ENCODE results near the gene ARAP3. TPM values are rescaled to one million over a fixed set of nuclear protein-coding genes. Genes with fewer than 3 reads are reported as not detected.

ARAP3 gene
- total RNA-seq, 2 experiments from 2014 or later: 6.5 to 7.0 TPM

GRCh38 chr5:141680751-141681201, 1.3 kb downstream of the ARAP3 start:
- ChIA-PET CTCF (interaction anchor here (1.2 to 4.0 kb wide), 2 partner anchors 12 to 280 kb away, joined by 3 to 30 read pairs; no protein-coding TSS in a partner anchor), POLR2A (interaction anchor here (0.6 kb wide), 1 partner anchor 44 kb away, joined by 3 read pairs; the partner anchor contains the start of gene RELL2)

DNA sequence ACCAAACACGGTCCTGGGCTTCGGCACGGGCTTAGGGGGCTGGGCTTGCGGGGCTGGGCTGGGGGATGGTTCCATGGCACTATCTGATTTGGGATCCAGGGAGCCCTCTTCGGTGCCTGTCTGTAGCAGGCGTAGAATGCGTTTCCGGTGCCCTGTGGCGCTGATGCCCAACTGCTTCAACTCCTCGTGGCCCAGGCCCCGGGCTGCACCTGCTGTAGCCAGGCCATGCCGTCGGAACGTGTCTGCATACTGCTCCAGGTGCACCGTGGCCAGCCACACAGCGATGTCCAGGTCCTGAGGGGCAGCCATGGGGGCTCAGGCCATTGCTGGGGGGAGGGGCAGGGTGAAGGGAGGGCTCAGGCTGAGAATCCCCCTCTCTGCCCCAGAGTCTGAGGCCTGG, 1.9 kb downstream of the ARAP3 start:
- ChIA-PET CTCF (interaction anchor here (4.0 kb wide), 1 partner anchor 12 kb away, joined by 30 read pairs; no protein-coding TSS in a partner anchor), POLR2A (no interaction called here)

- CTCF ChIA-PET: interaction anchor here (0.6 to 1.1 kb wide), 2 partner anchors 10 to 74 kb away, joined by 3 to 4 read pairs; no protein-coding TSS in a partner anchor
- POLR2A ChIA-PET: no interaction called here
Measured at GRCh38 chr5:141677415-141677814, 4.6 kb downstream of the ARAP3 start.

- CTCF ChIA-PET: interaction anchor here (1.2 to 1.7 kb wide), 2 partner anchors 11 to 16 kb away, joined by 4 to 5 read pairs; no protein-coding TSS in a partner anchor
- POLR2A ChIA-PET: no interaction called here
Measured at GRCh38 chr5:141675672-141676071, 6.4 kb downstream of the ARAP3 start.

- CTCF ChIA-PET: no interaction called here
- POLR2A ChIA-PET: no interaction called here
Measured at GRCh38 chr5:141674747-141675146, 7.3 kb downstream of the ARAP3 start.

GRCh38 chr5:141672841-141673813, 8.9 kb downstream of the ARAP3 start:
- POLR2A ChIA-PET: no interaction called here

DNA sequence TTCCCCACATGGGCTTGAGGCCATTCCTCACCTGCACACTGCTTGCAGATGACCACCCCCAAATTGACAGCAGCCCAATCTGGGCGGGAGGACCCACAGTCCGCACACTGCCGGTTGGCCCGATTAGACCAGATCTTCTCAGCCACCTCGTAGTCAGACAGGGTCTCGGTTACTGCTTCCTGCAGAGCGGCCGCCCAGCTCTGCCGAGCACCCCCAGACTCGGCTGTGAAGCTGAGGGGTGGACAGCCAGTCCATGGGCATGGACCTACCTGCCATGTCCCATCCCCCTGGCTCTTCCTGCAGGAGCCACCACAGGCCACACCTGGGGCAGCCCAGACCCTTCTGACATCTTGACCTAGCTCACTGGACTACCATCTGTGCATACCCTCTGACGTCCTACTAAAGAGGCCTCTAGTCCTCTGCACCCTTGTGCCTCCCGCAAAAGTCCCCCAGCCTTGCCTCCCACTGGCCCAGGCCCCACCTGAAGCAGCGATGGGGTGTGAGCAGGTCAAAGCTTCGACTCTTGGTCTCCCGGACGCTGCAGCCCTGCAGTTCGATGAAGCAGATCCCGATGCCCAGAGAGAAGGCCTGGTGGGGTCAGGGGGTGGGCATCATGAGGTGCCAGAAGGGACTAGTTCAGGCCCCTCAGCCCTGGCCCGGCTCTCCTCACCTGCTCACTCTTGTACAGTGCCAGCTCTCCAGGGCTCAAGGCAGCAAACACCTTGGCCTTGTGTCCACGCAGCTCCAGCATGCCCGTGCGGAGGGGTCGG, 9.8 kb downstream of the ARAP3 start:
- CTCF ChIA-PET: interaction anchor here (0.6 kb wide), 1 partner anchor 515 kb away, joined by 3 read pairs; no protein-coding TSS in a partner anchor
- POLR2A ChIA-PET: no interaction called here

More at GRCh38 chr5:141672841-141673813, 8.9 kb downstream of the ARAP3 start:
- CTCF ChIA-PET: interaction anchor here (0.6 to 1.1 kb wide), 4 partner anchors 19 to 515 kb away, joined by 3 read pairs; no protein-coding TSS in a partner anchor

GRCh38 chr5:141669520-141669919, 12.5 kb downstream of the ARAP3 start:
- ChIA-PET CTCF (interaction anchor here (0.5 to 3.0 kb wide), 7 partner anchors 9 to 1315 kb away, joined by 3 to 17 read pairs (median 4); partner anchors contain the start of gene PCDH1), POLR2A (no interaction called here)

GRCh38 chr5:141668601-141669265, 13.3 kb downstream of the ARAP3 start:
- POLR2A ChIA-PET: no interaction called here
- CTCF ChIA-PET: interaction anchor here (0.5 to 3.0 kb wide), 5 partner anchors 8 to 292 kb away, joined by 4 to 17 read pairs (median 4); partner anchors contain the start of gene PCDH1

- ChIA-PET CTCF (interaction anchor here (0.6 to 2.1 kb wide), 8 partner anchors 11 to 1247 kb away, joined by 3 to 7 read pairs (median 4); no protein-coding TSS in a partner anchor), POLR2A (interaction anchor here (0.6 kb wide), 1 partner anchor 47 kb away, joined by 4 read pairs; no protein-coding TSS in a partner anchor)
Measured at GRCh38 chr5:141665995-141666940, 15.8 kb downstream of the ARAP3 start.

GRCh38 chr5:141664733-141665461, 17.1 kb downstream of the ARAP3 start:
- ChIA-PET POLR2A (no interaction called here), CTCF (interaction anchor here (0.6 to 2.1 kb wide), 12 partner anchors 9 to 304 kb away, joined by 3 to 9 read pairs (median 5); partner anchors contain the start of genes FCHSD1, PCDH1 and RNF14)

GRCh38 chr5:141663506-141663905, 18.5 kb downstream of the ARAP3 start:
- ChIA-PET CTCF (interaction anchor here (1.3 kb wide), 1 partner anchor 215 kb away, joined by 5 read pairs; the partner anchor contains the start of gene PCDH1), POLR2A (no interaction called here)

- ChIA-PET CTCF (interaction anchor here (1.3 kb wide), 1 partner anchor 217 kb away, joined by 5 read pairs; the partner anchor contains the start of gene PCDH1), POLR2A (no interaction called here)
Measured at GRCh38 chr5:141662028-141662427, 20.0 kb downstream of the ARAP3 start.

DNA sequence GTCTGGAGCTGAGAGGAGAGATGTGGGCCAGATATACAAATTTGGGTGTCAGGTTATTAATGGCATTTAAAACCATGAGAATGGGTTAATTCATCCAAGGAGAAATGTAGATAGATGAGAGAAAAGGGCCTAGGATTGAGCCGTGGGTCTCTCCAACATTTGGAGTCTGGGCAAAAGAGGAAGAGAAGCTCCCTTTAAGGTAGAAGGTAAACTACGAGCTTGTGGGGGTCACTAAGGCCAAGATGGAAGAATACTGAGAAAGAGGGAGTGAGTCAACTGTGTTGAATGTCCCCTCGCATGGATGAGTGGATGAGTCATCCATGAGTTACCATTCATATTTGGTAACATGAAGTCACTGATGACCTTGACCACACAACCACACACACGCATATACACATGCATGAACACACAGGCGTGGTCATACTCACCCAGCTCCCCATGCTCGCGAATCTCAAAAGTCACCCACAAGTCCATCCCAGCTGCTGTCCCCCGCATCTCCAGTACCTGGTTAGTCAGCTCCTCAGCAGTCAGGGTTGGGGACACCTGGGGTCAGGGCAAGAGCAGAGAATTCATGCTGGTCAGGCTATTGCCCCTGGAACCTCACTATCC, 24.0 kb downstream of the ARAP3 start:
- ChIA-PET POLR2A (no interaction called here), CTCF (interaction anchor here (0.9 to 1.0 kb wide), 2 partner anchors 34 to 221 kb away, joined by 3 read pairs; no protein-coding TSS in a partner anchor)

DNA sequence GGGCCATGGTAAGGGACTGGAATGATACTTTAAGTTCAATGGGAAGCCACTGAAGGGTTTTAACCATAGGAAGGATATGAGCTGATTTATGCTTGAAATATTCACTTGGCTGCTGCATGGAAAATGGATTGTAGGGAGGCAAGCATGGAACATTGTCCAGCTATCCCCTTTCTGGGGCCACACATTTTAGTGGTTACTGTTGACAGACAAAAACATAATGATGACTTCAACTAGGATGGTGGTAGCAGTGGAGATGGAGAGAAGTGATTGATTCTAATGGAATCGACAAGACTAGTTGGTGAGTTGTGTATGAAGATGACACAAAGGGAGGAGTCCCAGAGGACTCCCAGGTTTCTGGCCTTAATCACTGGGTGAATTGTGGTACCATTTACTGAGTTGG, 24.6 kb downstream of the ARAP3 start:
- POLR2A ChIA-PET: no interaction called here
- CTCF ChIA-PET: interaction anchor here (0.9 kb wide), 1 partner anchor 222 kb away, joined by 3 read pairs; no protein-coding TSS in a partner anchor

DNA sequence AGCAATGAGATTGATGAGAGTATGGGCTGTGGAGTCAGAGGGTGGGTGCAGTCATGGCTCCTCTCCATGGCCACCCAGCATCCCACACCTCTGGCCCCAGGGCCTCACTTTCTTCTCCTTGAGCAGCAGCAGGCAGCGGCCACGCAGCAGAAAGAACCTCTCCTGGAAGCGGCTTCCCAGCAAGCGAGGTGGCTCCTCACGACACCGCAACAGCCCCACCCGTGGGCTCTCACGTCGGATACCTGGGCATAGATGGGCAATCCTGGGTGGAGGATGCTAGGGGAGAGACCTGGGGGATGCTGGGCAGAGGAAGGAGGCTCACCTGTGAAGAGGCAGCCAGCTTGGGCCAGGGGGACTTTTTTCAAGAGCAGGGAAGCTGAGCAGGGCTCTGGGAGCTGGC, 25.6 kb downstream of the ARAP3 start:
- ChIA-PET POLR2A (no interaction called here), CTCF (interaction anchor here (0.7 kb wide), 1 partner anchor 8 kb away, joined by 3 read pairs; no protein-coding TSS in a partner anchor)
